ENCODE measurements around the gene MPHOSPH6. TPM values are rescaled to one million over a fixed set of nuclear protein-coding genes. Genes with fewer than 3 reads are reported as not detected.

Gene MPHOSPH6
- total and polyA plus RNA-seq, 2 of the 4 experiments (the other 2 are of a cell fraction): 5.4 to 15.5 TPM

- H3K14ac ChIP-seq (replicated peaks; ENCODE audit: low read depth, low read length): no peak overlapping the region
- H3K27me3 ChIP-seq (ENCODE audit: control insufficient read depth, insufficient read depth, low read length): no peaks in the 10 kb centered on the region
- in situ Hi-C loops (cut with MboI; ENCODE audit: low sequenced_read_pairs): no loop called here
- BruUV-seq (replicated peaks): no TSS peak
- no peaks in the 10 kb centered on the region for H3K79me1 ChIP-seq (ENCODE audit: low read depth in 1 of 2, low read length in 2 of 2)
- no peak overlapping the region for H2AFZ ChIP-seq (replicated peaks; ENCODE audit: low read length, poor library complexity)
- no peak overlapping the region for H3K4me2 ChIP-seq (ENCODE audit: low read depth, low read length)
- POLR2A ChIA-PET (ENCODE audit: unreplicated experiment): interaction anchor here (0.6 kb wide), 1 partner anchor 158 kb away, joined by 3 read pairs; no protein-coding TSS in a partner anchor
- H3K18ac ChIP-seq (ENCODE audit: low read depth, low read length): no peak overlapping the region
- no peak overlapping the region for H3K4ac ChIP-seq (ENCODE audit: low read depth, low read length)
- no peak overlapping the region for H2BK15ac ChIP-seq (ENCODE audit: low read depth, low read length)
- H3K4me1 ChIP-seq (ENCODE audit: control insufficient read depth, insufficient read depth, low read length): peaks cover 9% of the 10 kb centered on the region
- no peak overlapping the region for H2BK120ac ChIP-seq (ENCODE audit: low read depth, low read length)
- CTCF ChIA-PET: interaction anchor here (0.6 kb wide), 1 partner anchor 162 kb away, joined by 4 read pairs; no protein-coding TSS in a partner anchor
- no peak for ATAC-seq (ENCODE audit: low read depth)
- DNase-seq: no peak
- H2AK5ac ChIP-seq (ENCODE audit: low read depth, low read length): no peak overlapping the region
- no peak overlapping the region for H4K5ac ChIP-seq (ENCODE audit: low read depth, low read length)
- peaks cover 7% of the 10 kb centered on the region for H3K9me1 ChIP-seq (ENCODE audit: insufficient read depth, low read length)
- H3K36me3 ChIP-seq (ENCODE audit: control insufficient read depth, insufficient read depth, low read length): no peaks in the 10 kb centered on the region
- H2BK20ac ChIP-seq (ENCODE audit: low read depth, low read length): no peak overlapping the region; the same call in 1 of the 2 replicates
- dilution Hi-C loops (cut with HindIII; ENCODE audit: low sequenced_read_pairs, unreplicated experiment): no loop called here
- WGBS, 2 experiments (ENCODE audit: extremely low coverage in 2 of 2, insufficient read length in 1 of 2): no CpG with 5 or more reads among the region's 2 CpGs
- no peak overlapping the region for H3K23ac ChIP-seq (ENCODE audit: low read depth, low read length)
- H4K91ac ChIP-seq (ENCODE audit: insufficient read depth, low read depth, low read length): no peak overlapping the region
- H3K9me3 ChIP-seq (ENCODE audit: control insufficient read depth, insufficient read depth, low read length): no peaks in the 10 kb centered on the region
- no peaks in the 10 kb centered on the region for H4K20me1 ChIP-seq (ENCODE audit: insufficient read depth, low read length)
- TF ChIP-seq POLR2A (IDR thresholded peaks at IDR 0.05; ENCODE audit: low read depth, low read length): no peak
- TF ChIP-seq USF2 (IDR thresholded peaks at IDR 0.05; ENCODE audit: low read depth, low read length): no peak
- no peak for TF ChIP-seq SMC3 (IDR thresholded peaks at IDR 0.05; ENCODE audit: low read depth, low read length)
- no peak for TF ChIP-seq RCOR1 (IDR thresholded peaks at IDR 0.05; ENCODE audit: insufficient replicate concordance, low read length)
- TF ChIP-seq NFE2L2 (IDR thresholded peaks at IDR 0.05; ENCODE audit: low read depth, low read length): no peak
- no peak for TF ChIP-seq RAD21 (IDR thresholded peaks at IDR 0.05; ENCODE audit: low read length)
- TF ChIP-seq ELK1 (IDR thresholded peaks at IDR 0.05; ENCODE audit: borderline replicate concordance, low read depth, low read length): no peak
- TF ChIP-seq CEBPB (IDR thresholded peaks at IDR 0.05; ENCODE audit: low read depth, low read length): no peak
- H3K56ac ChIP-seq (ENCODE audit: extremely low read depth, insufficient read depth, low read length): no peak overlapping the region
- no peak overlapping the region for H2AK9ac ChIP-seq (replicated peaks; ENCODE audit: low read depth, low read length, poor library complexity)
- intact Hi-C loops (cut with micrococcal nuclease): no loop called here
- no peak overlapping the region for H3K27ac ChIP-seq (ENCODE audit: insufficient read depth, low read length)
- no peak overlapping the region for H4K8ac ChIP-seq (ENCODE audit: low read depth in 2 of 2, low read length in 2 of 2)
- no peak overlapping the region for H3K4me3 ChIP-seq (ENCODE audit: insufficient read depth, low read depth, low read length)
- no peak overlapping the region for H3K9ac ChIP-seq (ENCODE audit: low read depth, low read length)
- no peak overlapping the region for H2BK5ac ChIP-seq (ENCODE audit: low read depth, low read length, poor library complexity, severe bottlenecking)
These were observed 26.0 kb upstream of the MPHOSPH6 start for GRCh38 chr16:82195917-82196494.

Data from IMR-90 (cell line).